Esophagus muscularis mucosa (tissue), 4 donors: ENCODE results near the gene ATRN. TPM values are rescaled to one million over a fixed set of nuclear protein-coding genes. Genes with fewer than 3 reads are reported as not detected.
A peak's percentile ranks its signal among the peaks of the same experiment; 100 is the strongest.
"Not testable (repeated sequence)": the region's sequence is repeated elsewhere in the genome, so short reads cannot be mapped to it uniquely, and the experiment has no call there.

Experiments used
- DNase-seq: peaks from one replicate; pipeline ENCODE4 v3.0.0-alpha.2; 2017; ENCODE audit errors: extremely low spot score
- H3K27ac ChIP-seq, 4 donors: fragments of 200-600 bp; sonication (generic); replicated peaks in 1 of 4; 1 replicate in 3 of 4; 2 replicates in 1 of 4; pipeline ENCODE4 v1.5.1; 2016 to 2019; ENCODE audit warnings: mild to moderate bottlenecking in 1 of 4
- H3K27me3 ChIP-seq, 4 donors: fragments of 200-600 bp; sonication (generic); one replicate each; pipeline versions ENCODE4 v1.5.1 to v1.6.0; 2016 to 2019
- H3K36me3 ChIP-seq, 4 donors: fragments of 200-600 bp; sonication (generic); one replicate each; pipeline ENCODE4 v1.5.1; 2016 to 2019
- H3K4me1 ChIP-seq, 4 donors: fragments of 200-600 bp; sonication (generic); one replicate each; pipeline ENCODE4 v1.5.1; 2016 to 2019
- H3K4me3 ChIP-seq, 4 donors: fragments of 200-600 bp; sonication (generic); 1 replicate in 2 of 4; 2 replicates in 2 of 4; pipeline ENCODE4 v1.5.1; 2016 to 2019; ENCODE audit warnings: mild to moderate bottlenecking in 4 of 4, moderate library complexity in 1 of 4
- H3K9me3 ChIP-seq, 4 donors: fragments of 200-600 bp; sonication (generic); 1 replicate in 3 of 4; 2 replicates in 1 of 4; pipeline ENCODE4 v1.5.1; 2016 to 2019
- EP300 ChIP-seq: sonication (generic); formaldehyde crosslinking; IDR thresholded peaks from one replicate; pipeline ENCODE4 v1.6.1; 2017; ENCODE audit warnings: antibody characterized with exemption
- POLR2A ChIP-seq: fragments of 450-650 bp; IDR thresholded peaks from one replicate; pipeline ENCODE4 v1.6.1; 2017; ENCODE audit warnings: antibody characterized with exemption, moderate library complexity, mild to moderate bottlenecking, low read depth
- POLR2AphosphoS5 ChIP-seq, 2 donors: sonication (generic); formaldehyde crosslinking; IDR thresholded peaks; one replicate each; pipeline ENCODE4 v1.6.1; 2017; ENCODE audit warnings: antibody characterized with exemption in 2 of 2
- WGBS: methylation state at CpG from one replicate; pipeline ENCODE4 v1.1.5; 2018; 5-methylcytosine and 5-hydroxymethylcytosine counted together
- intact Hi-C: fragments of 100-400 bp; cut with DNase I; formaldehyde crosslinking; loops from one replicate; pipeline ENCODE4 v1.15.1; 2023
- total RNA-seq, 4 donors: library from RNA; depleted of rRNA; stranded (reverse); fragments of >200 nt; gene quantifications; one replicate each; pipeline versions ENCODE4 v1.1.0 to v1.2.1, GENCODE V29; 2016
- TF ChIP-seq, protein P1 (sequence below), 3 experiments: fragments of 200-600 bp in 2 of 3; fragments of 450-650 bp in 1 of 3; sonication (generic) in 2 of 3; IDR thresholded peaks; one replicate each; pipeline ENCODE4 v1.5.1; 2017 to 2019; ENCODE audit warnings: antibody characterized with exemption in 3 of 3, mild to moderate bottlenecking in 2 of 3, moderate library complexity in 1 of 3

The ATRN gene
- total RNA-seq, result 10 to 100 TPM; 14.1 to 19.1 (median 18.0) TPM

DNA sequence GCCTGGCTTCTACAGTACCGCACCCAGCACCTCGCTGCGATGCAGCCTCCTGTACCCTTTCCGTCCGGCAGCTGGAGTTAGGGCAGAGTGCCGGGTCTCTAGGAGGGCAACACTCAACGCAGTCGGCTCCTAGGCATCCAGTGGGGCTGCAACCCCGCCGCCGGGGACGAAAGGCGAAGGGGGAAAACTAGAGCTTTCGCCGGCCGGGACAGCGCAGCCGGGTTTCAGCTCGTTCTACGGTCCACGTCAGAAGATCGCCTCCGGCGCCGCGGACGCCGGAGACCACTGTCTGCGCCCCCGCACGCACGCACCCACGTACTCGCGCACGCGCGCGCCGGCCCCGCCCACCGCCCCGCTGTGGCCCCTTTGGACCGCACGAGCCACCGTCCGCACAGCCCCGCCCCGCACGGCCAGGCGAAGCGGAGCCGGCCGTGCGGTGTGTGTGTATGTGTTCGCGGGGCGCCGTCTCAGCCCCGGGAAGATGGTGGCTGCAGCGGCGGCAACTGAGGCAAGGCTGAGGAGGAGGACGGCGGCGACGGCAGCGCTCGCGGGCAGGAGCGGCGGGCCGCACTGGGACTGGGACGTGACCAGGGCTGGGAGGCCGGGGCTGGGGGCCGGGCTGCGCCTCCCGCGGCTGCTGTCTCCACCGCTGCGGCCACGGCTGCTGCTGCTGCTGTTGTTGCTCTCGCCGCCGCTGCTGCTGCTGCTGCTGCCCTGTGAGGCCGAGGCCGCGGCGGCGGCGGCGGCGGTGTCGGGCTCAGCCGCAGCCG, at the start of gene ATRN:
Gene ATRN (plus strand): TSS at position 392 of the 770 bp plus-strand sequence. CDS start 90 bp downstream, at position 482.
- no peaks in the 10 kb centered on the region for H3K36me3 ChIP-seq
- intact Hi-C loops, result loop anchor here (5.0 kb wide), 1 partner anchor 64 kb away; the partner anchor contains the start of gene DNAAF9

GRCh38 chr20:3421985-3422384, 48.8 kb upstream of the ATRN start:
- H3K4me3 ChIP-seq, result no peak overlapping the region
- no peak for DNase-seq
- no peak overlapping the region for H3K27ac ChIP-seq
- 78% methylated on average over 6 of the region's 6 CpGs for WGBS
- no peak for TF ChIP-seq POLR2AphosphoS5 (IDR thresholded peaks at IDR 0.05)
- no peak for TF ChIP-seq EP300
- TF ChIP-seq, protein P1, sequence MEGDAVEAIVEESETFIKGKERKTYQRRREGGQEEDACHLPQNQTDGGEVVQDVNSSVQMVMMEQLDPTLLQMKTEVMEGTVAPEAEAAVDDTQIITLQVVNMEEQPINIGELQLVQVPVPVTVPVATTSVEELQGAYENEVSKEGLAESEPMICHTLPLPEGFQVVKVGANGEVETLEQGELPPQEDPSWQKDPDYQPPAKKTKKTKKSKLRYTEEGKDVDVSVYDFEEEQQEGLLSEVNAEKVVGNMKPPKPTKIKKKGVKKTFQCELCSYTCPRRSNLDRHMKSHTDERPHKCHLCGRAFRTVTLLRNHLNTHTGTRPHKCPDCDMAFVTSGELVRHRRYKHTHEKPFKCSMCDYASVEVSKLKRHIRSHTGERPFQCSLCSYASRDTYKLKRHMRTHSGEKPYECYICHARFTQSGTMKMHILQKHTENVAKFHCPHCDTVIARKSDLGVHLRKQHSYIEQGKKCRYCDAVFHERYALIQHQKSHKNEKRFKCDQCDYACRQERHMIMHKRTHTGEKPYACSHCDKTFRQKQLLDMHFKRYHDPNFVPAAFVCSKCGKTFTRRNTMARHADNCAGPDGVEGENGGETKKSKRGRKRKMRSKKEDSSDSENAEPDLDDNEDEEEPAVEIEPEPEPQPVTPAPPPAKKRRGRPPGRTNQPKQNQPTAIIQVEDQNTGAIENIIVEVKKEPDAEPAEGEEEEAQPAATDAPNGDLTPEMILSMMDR (IDR thresholded peaks at IDR 0.05), result no peak
- no peak for TF ChIP-seq POLR2A
- no peaks in the 10 kb centered on the region for H3K4me1 ChIP-seq
- H3K9me3 ChIP-seq, result no peaks in the 10 kb centered on the region
- intact Hi-C loops, result no loop called here
- no peaks in the 10 kb centered on the region for H3K36me3 ChIP-seq
- H3K27me3 ChIP-seq, result peaks cover 0 to 4% (median 0%) of the 10 kb centered on the region in 4 donors

More for the DNA sequence above, at the start of gene ATRN:
- Histone ChIP-seq H3K27ac (peak within 1 kb of the TSS; percentile 83 to 86 (median 84)), H3K4me3 (peak within 1 kb of the TSS; percentile 87 to 98 (median 97)), H3K27me3 (no peaks in the 10 kb centered on the region), H3K4me1 (peaks cover 24 to 38% (median 32%) of the 10 kb centered on the region in 4 donors), H3K9me3 (no peaks in the 10 kb centered on the region)
- peak; percentile 95 for DNase-seq
- TF ChIP-seq POLR2AphosphoS5 (IDR thresholded peaks at IDR 0.05), result peak; percentile 55 to 79
- TF ChIP-seq, protein P1 (IDR thresholded peaks at IDR 0.05), result no peak
- no peak for TF ChIP-seq EP300
- TF ChIP-seq POLR2A, result peak; percentile 15
- WGBS, result 0% methylated on average over 8 of the region's 95 CpGs

- WGBS, result 75% methylated on average over 5 of the region's 5 CpGs
- Histone ChIP-seq H3K4me3 (no peak overlapping the region), H3K4me1 (no peaks in the 10 kb centered on the region), H3K27ac (no peak overlapping the region), H3K36me3 (no peaks in the 10 kb centered on the region), H3K9me3 (no peaks in the 10 kb centered on the region), H3K27me3 (peaks cover 0 to 4% (median 0%) of the 10 kb centered on the region in 4 donors)
- intact Hi-C loops, result no loop called here
- TF ChIP-seq, protein P1 (IDR thresholded peaks at IDR 0.05), result no peak
- no peak for TF ChIP-seq POLR2AphosphoS5 (IDR thresholded peaks at IDR 0.05)
- no peak for TF ChIP-seq POLR2A
- TF ChIP-seq EP300, result no peak
- no peak for DNase-seq
These were observed 47.7 kb upstream of the ATRN start for GRCh38 chr20:3423126-3423525.

- intact Hi-C loops, H3K4me3 ChIP-seq, H3K36me3 ChIP-seq, H3K27me3 ChIP-seq, H3K4me1 ChIP-seq, H3K27ac ChIP-seq, H3K9me3 ChIP-seq, DNase-seq: not testable (repeated sequence)
- WGBS, result 91% methylated on average over 4 of the region's 4 CpGs
These were observed 44.1 kb upstream of the ATRN start for GRCh38 chr20:3426766-3427165.

DNA sequence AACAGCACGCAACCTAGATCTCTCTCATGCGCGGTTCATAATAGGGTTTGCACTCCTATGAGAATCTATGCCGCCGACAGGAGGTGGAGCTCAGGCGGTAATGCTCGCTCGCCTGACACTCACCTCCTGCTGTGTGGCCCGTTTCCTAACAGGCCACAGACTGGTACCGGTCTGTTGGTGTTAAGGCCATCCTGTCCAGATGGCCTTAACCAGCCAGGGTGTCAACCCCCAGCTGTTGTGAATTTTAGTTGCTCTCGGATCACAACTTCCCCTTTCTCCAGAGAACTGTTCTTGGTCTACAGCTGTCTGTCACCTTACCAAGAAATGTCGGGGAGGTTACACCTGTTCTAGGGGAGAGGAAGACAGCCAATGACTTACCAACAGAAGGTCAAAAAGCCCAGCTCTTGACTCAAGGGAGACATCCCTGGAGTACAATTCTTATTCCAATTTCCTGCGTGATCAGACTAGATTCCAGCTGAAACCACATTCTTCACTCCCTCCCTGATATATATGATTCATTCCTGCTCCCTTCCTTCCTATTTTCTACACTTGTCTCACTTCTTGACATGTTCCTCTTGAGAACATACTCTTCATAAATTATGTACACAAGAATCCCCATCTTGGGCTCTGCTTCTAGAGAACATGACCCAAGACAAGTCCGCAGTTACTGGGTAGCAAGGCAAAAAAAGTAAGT, 40.3 kb upstream of the ATRN start:
- H3K9me3 ChIP-seq, result no peaks in the 10 kb centered on the region
- TF ChIP-seq, protein P1 (IDR thresholded peaks at IDR 0.05), result no peak
- no peak for TF ChIP-seq EP300
- TF ChIP-seq POLR2A, result no peak
- no peak for TF ChIP-seq POLR2AphosphoS5 (IDR thresholded peaks at IDR 0.05)
- H3K4me1 ChIP-seq, result no peaks in the 10 kb centered on the region
- 68% methylated on average over 14 of the region's 14 CpGs for WGBS
- H3K36me3 ChIP-seq, result no peaks in the 10 kb centered on the region
- H3K27ac ChIP-seq, result no peak overlapping the region
- no peak overlapping the region for H3K4me3 ChIP-seq
- DNase-seq, result no peak
- no peaks in the 10 kb centered on the region for H3K27me3 ChIP-seq
- intact Hi-C loops, result no loop called here
